Fibroblast of pulmonary artery (primary cell): ENCODE data around the gene ZDHHC11.
"Not testable (repeated sequence)": the region's sequence is repeated elsewhere in the genome, so short reads cannot be mapped to it uniquely, and the experiment has no call there.

Experiments used
- DNase-seq: peaks from one replicate; pipeline ENCODE4 v3.0.0-alpha.2; 2010; ENCODE audit warnings: low read depth
- H3K4me3 ChIP-seq: replicated peaks from 2 replicates; pipeline ENCODE4 v1.5.1; 2011; ENCODE audit warnings: low read depth, mild to moderate bottlenecking, control low read depth, low read length, moderate library complexity

The ZDHHC11 gene

DNA sequence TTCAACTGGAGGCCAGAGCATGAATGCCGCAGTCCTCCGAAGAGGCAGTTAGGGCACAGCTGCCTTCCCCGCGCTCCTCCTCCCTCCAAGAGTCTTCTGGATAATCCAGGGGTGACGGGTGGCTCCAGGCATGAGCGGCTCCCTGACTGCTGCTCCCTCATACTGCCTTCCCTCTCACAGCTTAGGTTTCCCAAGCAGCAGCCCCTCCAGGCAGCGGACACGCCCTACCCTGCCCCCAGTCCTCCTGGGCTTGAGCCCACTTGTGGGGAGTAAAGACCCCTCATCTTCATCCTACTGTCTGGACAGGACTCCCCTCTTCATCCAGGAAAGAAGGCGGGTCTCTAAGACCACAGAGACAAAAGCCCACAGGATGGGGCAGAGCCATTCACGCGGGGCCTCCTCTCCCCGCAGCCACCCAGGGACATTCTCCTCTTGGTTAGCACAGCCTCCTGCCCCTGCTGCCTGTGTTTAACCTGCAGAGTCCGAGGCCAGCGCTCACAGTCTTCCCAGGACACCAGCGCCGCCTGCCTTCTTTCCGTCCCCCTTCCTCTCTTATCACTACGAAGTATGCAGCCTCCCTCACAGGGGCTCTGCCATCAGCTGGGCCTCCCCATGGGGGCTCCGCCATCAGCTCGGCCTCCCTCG, 5.6 kb downstream of the ZDHHC11 start:
- DNase-seq, H3K4me3 ChIP-seq: not testable (repeated sequence)

DNA sequence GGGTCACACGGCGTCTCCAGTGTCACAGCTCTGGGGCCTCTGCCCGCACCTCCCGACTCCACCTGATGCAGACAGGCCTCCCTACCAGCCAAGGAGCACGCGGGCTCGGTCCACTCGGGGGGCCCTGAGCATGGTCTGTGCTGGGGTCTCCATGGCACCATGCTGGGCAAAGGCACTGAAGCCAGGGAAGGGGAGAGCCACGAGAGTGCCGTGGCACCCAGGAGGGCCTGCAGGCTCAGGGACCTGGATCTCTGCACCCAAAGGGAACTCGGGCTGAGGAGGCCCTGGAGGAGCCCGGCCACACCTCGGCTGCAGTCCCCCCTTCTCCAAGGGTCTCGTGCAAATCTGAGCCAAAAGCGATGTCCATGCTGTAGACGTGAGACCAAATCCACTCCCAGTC, 6.4 kb downstream of the ZDHHC11 start:
- not testable (repeated sequence) for H3K4me3 ChIP-seq, DNase-seq

DNA sequence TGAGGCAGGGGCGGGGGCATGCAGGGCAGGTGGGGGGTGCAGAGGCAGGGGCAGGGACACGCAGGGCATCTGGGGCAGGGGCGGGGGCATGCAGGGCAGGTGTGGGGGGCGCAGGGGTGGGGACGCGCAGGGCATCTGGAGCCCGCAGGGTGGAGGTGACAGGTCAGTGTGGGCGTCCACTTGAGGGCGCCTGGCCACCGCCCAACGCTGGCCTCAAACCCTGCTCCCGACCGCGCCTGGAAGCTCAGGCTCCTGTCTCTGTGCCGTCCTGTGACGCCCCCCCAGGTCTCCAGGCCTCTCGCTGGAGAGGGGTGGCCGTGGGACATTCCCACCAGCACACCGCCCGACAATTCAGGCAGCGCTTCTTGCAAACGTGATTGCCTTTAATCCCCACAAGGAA, 6.9 kb downstream of the ZDHHC11 start:
- DNase-seq, H3K4me3 ChIP-seq: not testable (repeated sequence)

DNA sequence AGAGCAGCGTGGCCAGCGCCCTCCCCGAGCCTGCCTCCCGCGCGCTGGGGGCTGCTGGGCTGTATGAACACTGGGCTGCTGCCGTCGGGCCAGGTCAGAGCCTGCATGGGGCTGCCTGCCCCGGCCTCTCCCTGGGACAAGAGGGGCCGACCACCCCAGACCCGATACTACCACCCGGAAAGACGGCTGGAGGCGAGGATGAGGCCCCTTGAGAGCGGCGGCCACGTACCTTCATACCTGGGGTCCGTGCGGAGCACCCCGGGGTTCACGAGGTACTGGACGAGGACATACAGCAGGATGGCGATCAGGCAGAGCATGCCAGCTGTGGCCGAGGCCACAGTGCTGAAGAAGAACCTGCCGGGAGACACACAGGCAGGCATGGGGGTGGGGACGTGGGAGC, 7.4 kb downstream of the ZDHHC11 start:
- H3K4me3 ChIP-seq, DNase-seq: not testable (repeated sequence)

- H3K4me3 ChIP-seq, DNase-seq: not testable (repeated sequence)
Observed at GRCh38 chr5:842402-843221, 8.2 kb downstream of the ZDHHC11 start.

- not testable (repeated sequence) for H3K4me3 ChIP-seq, DNase-seq
Observed at GRCh38 chr5:841531-842401, 9.0 kb downstream of the ZDHHC11 start.

DNA sequence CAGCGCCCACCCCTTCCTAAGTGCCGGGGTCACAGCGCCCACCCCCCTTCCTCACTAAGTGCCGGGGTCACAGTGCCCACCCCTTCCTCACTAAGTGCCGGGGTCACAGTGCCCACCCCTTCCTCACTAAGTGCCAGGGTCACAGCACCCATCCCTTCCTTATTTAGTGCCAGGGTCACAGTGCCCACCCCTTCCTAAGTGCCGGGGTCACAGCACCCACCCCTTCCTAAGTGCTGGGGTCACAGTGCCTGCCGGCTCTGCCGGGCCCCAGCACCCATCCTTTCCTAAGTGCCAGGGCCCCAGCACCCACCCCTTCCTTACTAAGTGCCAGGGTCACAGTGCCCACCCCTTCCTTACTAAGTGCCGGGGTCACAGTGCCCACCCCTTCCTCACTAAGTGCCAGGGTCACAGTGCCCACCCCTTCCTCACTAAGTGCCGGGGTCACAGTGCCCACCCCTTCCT, 9.8 kb downstream of the ZDHHC11 start:
- DNase-seq, H3K4me3 ChIP-seq: not testable (repeated sequence)

DNA sequence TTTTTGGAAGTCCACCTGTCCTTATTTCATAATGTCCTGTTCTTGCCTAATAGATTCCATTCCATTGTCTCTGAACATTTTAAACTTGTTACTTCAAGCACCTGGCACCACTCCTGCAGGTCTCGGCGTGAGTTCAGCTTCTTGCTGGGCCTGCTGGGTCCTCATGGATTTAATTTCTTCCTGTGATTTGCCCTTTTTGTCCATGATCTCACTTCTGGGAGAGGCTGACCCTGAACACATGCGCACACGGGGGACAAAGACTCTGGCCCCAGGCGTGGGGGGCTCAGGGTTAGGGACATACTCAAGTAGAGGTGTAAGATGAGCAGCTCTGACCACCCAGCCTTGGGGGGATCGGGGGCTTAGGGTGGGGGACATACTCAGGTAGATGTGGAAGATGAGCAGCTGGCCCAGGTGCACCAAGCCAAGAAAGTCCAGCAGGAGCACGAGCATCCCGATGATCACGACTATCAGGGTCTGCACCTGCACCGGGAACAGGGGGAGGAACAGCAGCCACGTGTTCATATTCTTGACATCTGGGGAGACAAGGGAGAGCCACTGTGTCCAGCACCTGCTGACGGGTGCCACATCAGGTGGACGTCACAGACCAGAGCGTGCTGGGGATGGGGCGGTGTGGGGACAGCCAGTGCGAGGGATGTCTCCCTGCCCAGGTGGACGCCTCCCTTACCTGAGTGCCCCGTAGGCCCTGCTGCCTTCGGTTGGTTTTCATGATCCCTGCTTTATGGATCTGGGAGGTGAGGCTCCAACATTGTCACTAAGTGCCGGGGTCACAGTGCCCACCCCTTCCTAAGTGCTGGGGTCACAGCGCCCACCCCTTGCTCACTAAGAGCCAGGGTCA, 10.4 kb downstream of the ZDHHC11 start:
- not testable (repeated sequence) for DNase-seq, H3K4me3 ChIP-seq

GRCh38 chr5:838431-838851, 12.3 kb downstream of the ZDHHC11 start:
- not testable (repeated sequence) for H3K4me3 ChIP-seq, DNase-seq

GRCh38 chr5:837621-838121, 13.1 kb downstream of the ZDHHC11 start:
- H3K4me3 ChIP-seq, DNase-seq: not testable (repeated sequence)

GRCh38 chr5:835933-836612, 14.7 kb downstream of the ZDHHC11 start:
- H3K4me3 ChIP-seq, DNase-seq: not testable (repeated sequence)

GRCh38 chr5:834013-834412, 16.8 kb downstream of the ZDHHC11 start:
- H3K4me3 ChIP-seq, DNase-seq: not testable (repeated sequence)

- DNase-seq, H3K4me3 ChIP-seq: not testable (repeated sequence)
Observed at GRCh38 chr5:828194-828593, 22.6 kb downstream of the ZDHHC11 start.

GRCh38 chr5:825544-825943, 25.2 kb downstream of the ZDHHC11 start:
- not testable (repeated sequence) for H3K4me3 ChIP-seq, DNase-seq
